VCaP (cell line): ENCODE data around the gene PTGER2.

Experiments
- H3K27ac ChIP-seq: fragments of 450-650 bp; 2 replicates; pipeline ENCODE4 v1.5.1; 2017
- TF ChIP-seq, protein P1 (sequence below): fragments of 450-650 bp; conservative IDR thresholded peaks from 2 replicates; pipeline ENCODE4 v1.5.1; 2017; ENCODE audit warnings: mild to moderate bottlenecking, moderate library complexity

The PTGER2 gene

DNA sequence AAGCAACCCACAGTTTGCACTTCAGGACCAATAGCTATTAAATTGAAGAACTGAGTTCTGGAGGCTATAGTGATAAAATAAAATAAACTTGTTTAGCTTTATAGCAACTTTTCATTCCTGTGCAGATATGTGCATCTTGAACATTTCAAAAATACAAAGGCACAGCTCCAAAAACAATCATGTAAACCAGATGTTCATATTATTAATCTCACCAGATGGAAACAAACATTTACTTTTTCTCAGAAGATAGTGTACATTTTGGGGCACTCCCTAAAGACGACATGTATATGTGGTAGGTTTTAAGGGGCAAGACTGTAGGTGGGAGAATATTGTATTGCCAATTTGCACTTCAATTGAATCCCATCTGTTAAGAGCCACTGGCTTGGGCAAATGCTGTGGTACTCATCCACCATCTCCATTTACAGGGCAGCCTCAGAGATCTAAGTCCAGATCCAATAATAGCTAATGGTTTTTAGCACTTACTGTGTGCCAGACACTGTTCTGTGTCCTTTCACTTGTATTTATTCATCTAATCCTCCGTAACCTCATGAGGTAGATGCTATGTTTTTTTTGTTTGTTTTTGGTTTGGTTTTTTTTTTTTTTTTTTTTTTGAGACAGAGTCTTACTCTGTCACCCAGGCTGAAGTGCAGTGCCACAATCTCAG is 49.1 kb downstream of the PTGER2 start:
- TF ChIP-seq, protein P1, sequence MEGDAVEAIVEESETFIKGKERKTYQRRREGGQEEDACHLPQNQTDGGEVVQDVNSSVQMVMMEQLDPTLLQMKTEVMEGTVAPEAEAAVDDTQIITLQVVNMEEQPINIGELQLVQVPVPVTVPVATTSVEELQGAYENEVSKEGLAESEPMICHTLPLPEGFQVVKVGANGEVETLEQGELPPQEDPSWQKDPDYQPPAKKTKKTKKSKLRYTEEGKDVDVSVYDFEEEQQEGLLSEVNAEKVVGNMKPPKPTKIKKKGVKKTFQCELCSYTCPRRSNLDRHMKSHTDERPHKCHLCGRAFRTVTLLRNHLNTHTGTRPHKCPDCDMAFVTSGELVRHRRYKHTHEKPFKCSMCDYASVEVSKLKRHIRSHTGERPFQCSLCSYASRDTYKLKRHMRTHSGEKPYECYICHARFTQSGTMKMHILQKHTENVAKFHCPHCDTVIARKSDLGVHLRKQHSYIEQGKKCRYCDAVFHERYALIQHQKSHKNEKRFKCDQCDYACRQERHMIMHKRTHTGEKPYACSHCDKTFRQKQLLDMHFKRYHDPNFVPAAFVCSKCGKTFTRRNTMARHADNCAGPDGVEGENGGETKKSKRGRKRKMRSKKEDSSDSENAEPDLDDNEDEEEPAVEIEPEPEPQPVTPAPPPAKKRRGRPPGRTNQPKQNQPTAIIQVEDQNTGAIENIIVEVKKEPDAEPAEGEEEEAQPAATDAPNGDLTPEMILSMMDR: no peak
- H3K27ac ChIP-seq: no peak overlapping the region

DNA sequence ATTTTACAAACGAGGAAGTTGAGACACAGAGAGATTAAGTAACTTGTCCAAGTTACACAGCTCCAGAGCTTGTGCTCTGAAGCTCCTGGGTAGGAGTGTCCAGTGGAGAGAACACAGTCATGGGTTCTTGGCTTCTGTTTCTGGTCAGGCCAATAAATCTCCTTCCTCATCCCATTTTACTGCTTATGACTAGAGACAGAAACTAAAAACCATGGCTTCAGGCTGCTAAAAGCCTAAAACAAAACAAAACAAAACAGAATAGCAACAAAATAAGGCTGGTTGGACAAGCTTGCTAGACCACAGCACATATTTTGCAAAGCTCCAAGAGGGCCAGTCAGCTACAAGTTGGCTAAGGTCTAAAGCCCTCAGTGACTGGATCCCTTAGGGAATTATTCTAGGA is 49.8 kb downstream of the PTGER2 start:
- TF ChIP-seq, protein P1: no peak
- H3K27ac ChIP-seq: no peak overlapping the region

DNA sequence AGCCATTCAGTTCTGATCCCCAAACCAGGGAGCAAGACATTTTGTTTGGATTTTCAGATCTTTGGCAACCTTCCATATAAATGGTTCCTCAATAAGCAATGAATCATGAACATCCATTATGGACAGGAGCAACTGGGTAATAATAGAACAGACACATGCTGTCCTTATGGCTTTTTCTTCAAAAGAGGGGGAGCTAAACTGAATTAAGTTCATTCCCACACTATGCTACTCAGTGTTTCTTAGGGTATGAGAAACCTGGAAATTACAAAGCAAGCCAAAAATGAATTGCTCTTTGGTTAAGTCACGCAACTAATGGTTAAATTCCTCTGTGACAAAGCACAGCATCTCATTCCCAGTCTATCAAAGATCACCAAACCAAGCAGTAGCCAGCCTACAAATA is 51.0 kb downstream of the PTGER2 start:
- no peak overlapping the region for H3K27ac ChIP-seq
- TF ChIP-seq, protein P1: no peak

DNA sequence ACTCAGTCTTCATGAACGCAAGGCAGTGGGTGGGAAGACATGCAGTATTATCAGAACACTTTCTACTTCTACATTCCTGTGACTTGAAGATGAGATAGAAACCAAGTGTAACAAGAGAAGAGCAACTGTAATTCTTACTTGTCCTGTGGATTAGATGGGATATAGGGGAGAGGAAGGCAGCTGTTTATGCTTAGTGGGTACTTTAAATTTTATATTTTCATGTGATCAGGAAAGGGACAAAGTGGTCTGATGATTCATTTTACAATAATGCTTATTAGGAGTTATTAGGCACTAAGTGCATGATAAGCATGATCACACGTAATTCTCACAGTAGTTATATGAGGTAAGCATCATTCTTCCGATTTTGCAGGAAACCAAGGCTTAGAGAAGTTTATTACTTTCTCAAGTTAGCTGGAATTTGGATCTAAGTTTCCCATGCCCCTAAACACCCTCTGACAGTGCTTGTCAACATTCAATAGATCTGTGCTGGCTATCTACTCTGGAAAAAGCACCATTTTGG is 52.7 kb downstream of the PTGER2 start:
- H3K27ac ChIP-seq: no peak overlapping the region
- TF ChIP-seq, protein P1: no peak

DNA sequence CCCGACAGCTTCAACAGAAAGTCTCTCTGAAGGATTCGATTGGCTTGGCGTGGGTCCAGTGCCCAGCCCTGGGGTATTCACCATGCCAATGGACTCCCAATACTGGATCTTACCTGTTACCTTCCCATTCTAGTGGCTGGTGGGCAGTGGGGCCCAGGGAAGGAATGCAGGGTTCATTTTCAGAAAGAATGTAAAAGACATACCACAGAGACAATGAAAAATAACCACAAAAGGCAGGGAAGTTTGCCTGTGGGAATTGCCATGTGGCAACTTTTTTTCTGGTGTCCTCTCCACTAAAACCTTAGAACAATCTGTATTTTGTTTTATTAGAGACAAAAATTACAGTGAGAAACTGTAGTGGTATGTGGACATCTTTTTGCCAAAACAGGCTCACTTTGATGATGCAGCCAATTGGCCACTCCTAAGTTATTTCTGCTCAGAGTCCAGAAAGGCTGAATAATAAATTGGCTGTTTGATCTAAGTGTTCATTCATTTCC is 55.2 kb downstream of the PTGER2 start:
- H3K27ac ChIP-seq: no peak overlapping the region
- TF ChIP-seq, protein P1: no peak

DNA sequence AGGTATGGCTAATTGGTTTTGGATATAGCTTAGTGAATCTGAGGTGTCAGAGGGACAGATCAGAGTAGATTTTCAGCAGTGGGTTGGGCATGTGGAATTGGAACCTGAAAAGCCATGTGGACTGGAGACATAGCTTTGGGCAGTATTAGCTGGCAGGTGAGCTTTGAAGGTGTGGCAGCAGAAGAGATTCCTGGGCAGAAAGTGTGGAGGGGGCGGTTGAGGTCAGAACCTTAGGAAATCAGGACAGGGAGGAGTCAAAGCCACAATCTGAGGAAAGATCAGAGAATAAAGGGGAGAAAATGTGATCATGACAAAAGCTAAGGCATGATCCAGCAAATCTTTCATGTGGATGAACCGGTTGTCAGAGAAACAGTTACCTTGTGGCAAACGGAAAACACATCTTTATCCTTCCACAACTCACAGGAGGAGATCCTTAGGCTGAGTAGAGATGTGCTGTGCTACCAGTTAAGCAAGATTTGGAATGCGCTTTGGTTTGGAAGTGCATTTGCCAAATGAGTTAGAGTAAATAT is 56.4 kb downstream of the PTGER2 start:
- peak overlapping the region; percentile 24; the same call in 1 of the 2 replicates for H3K27ac ChIP-seq
- TF ChIP-seq, protein P1: no peak

DNA sequence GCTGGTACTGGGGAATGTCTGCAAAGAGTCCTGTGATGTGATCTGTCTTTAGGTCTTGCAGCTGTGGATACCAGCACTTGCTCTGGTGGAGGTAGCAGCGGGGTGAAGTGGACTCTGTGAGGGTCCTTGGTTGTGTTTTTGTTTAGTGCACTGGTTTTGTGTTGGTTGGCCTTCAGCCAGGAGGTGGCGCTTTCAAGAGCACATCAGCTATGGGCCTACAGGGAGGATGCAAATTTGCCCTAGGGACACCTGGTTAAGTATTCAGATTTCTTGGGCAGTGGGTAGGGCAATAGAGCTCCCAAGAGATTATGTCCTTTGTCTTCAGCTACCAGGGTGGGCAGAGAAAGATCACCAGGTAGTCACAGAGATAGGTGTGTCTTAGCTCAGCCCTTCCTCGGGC is 63.8 kb downstream of the PTGER2 start:
- TF ChIP-seq, protein P1: no peak
- H3K27ac ChIP-seq: no peak overlapping the region
